OCI-LY1 (cell line): ENCODE measurements around the gene CACNB2.

Experiments used
- H2AFZ ChIP-seq: fragments of 200-600 bp; sonication (generic), shearing (Covaris generic); 2 replicates; pipeline ENCODE4 v1.6.0; 2014; ENCODE audit warnings: antibody characterized with exemption, mild to moderate bottlenecking, low read length
- H3F3A ChIP-seq: fragments of 200-600 bp; sonication (generic), shearing (Covaris generic); 2 replicates; pipeline ENCODE4 v1.6.0; 2014; ENCODE audit warnings: mild to moderate bottlenecking, antibody characterized with exemption, low read length, moderate library complexity; ENCODE audit not compliant: insufficient read depth
- H3K27ac ChIP-seq: fragments of 200-600 bp; sonication (generic); 2 replicates; pipeline ENCODE4 v1.5.1; 2014; ENCODE audit warnings: low read length, mixed run types, mild to moderate bottlenecking, low read depth; ENCODE audit not compliant: poor library complexity, severe bottlenecking
- H3K27me3 ChIP-seq: fragments of 200-600 bp; sonication (generic); 2 replicates; pipeline ENCODE4 v1.6.0; 2014; ENCODE audit warnings: antibody characterized with exemption, mild to moderate bottlenecking, low read length, moderate library complexity; ENCODE audit not compliant: insufficient read depth
- H3K36me3 ChIP-seq: fragments of 200-600 bp; sonication (generic); 2 replicates; pipeline ENCODE4 v1.6.1; 2014; ENCODE audit warnings: mild to moderate bottlenecking, antibody characterized with exemption, low read length, moderate library complexity, mixed read lengths; ENCODE audit not compliant: insufficient read depth
- H3K4me1 ChIP-seq: fragments of 200-600 bp; sonication (generic); 2 replicates; pipeline ENCODE4 v1.5.1; 2014; ENCODE audit warnings: mild to moderate bottlenecking, low read length, moderate library complexity; ENCODE audit not compliant: insufficient read depth, severe bottlenecking
- H3K4me2 ChIP-seq: fragments of 200-600 bp; sonication (generic), shearing (Covaris generic); 2 replicates; pipeline ENCODE4 v1.6.1; 2014; ENCODE audit warnings: low read length
- H3K4me3 ChIP-seq: fragments of 200-600 bp; sonication (generic); 2 replicates; pipeline ENCODE4 v1.5.1; 2014; ENCODE audit warnings: low read length, low read depth, mild to moderate bottlenecking, mixed read lengths; ENCODE audit not compliant: poor library complexity, severe bottlenecking
- H3K79me2 ChIP-seq: fragments of 200-600 bp; shearing (Covaris generic); 2 replicates; pipeline ENCODE4 v1.6.1; 2016; ENCODE audit warnings: mixed run types, low read length, mixed read lengths; ENCODE audit not compliant: insufficient read depth
- H3K9ac ChIP-seq: fragments of 200-600 bp; sonication (generic), shearing (Covaris generic); 2 replicates; pipeline ENCODE4 v1.6.1; 2014; ENCODE audit warnings: mild to moderate bottlenecking, low read length, mixed read lengths
- H3K9me2 ChIP-seq: fragments of 200-600 bp; sonication (generic), shearing (Covaris generic); 2 replicates; pipeline ENCODE4 v1.6.1; 2014; ENCODE audit warnings: low read depth, mild to moderate bottlenecking, low read length, mixed read lengths
- H3K9me3 ChIP-seq: fragments of 200-600 bp; shearing (Covaris generic); 2 replicates; pipeline ENCODE4 v1.6.1; 2014; ENCODE audit warnings: low read length, mixed read lengths
- H4K20me1 ChIP-seq: fragments of 200-600 bp; sonication (generic), shearing (Covaris generic); 2 replicates; pipeline ENCODE4 v1.6.0; 2016; ENCODE audit warnings: mild to moderate bottlenecking, low read length; ENCODE audit not compliant: insufficient read depth
- CTCF ChIP-seq: fragments of 200-600 bp; sonication (generic), shearing (Covaris generic); IDR thresholded peaks from 2 replicates; pipeline ENCODE4 v1.5.1; 2017; ENCODE audit warnings: mild to moderate bottlenecking, antibody characterized with exemption, low read length, moderate library complexity, mixed read lengths
- EZH2 ChIP-seq: fragments of 200-600 bp; sonication (generic), shearing (Covaris generic); IDR thresholded peaks from 2 replicates; pipeline ENCODE4 v1.8.0; 2017; ENCODE audit warnings: borderline replicate concordance, mixed run types, mild to moderate bottlenecking, antibody characterized with exemption, low read length, moderate library complexity, mixed read lengths

CACNB2 gene

GRCh38 chr10:18196806-18197550 lies 56.8 kb downstream of the CACNB2 start:
- Histone ChIP-seq H3K4me1 (no peaks in the 10 kb centered on the region), H3K4me2 (no peak overlapping the region), H3K27ac (no peak overlapping the region), H4K20me1 (no peaks in the 10 kb centered on the region), H3K9me3 (no peaks in the 10 kb centered on the region), H2AFZ (no peak overlapping the region), H3K9me2 (no peaks in the 10 kb centered on the region), H3K79me2 (no peaks in the 10 kb centered on the region), H3K9ac (no peak overlapping the region), H3K4me3 (no peak overlapping the region), H3K36me3 (no peaks in the 10 kb centered on the region), H3F3A (no peaks in the 10 kb centered on the region), H3K27me3 (no peaks in the 10 kb centered on the region)
- TF ChIP-seq EZH2: no peak
- TF ChIP-seq CTCF: no peak

GRCh38 chr10:18197706-18198105 lies 57.5 kb downstream of the CACNB2 start:
- Histone ChIP-seq H3K4me3 (no peak overlapping the region), H4K20me1 (no peaks in the 10 kb centered on the region), H3K4me1 (no peaks in the 10 kb centered on the region), H3K27ac (no peak overlapping the region), H3F3A (no peaks in the 10 kb centered on the region), H3K9me2 (no peaks in the 10 kb centered on the region), H3K36me3 (no peaks in the 10 kb centered on the region), H3K9me3 (no peaks in the 10 kb centered on the region), H3K9ac (no peak overlapping the region), H3K4me2 (no peak overlapping the region), H3K27me3 (no peaks in the 10 kb centered on the region), H3K79me2 (no peaks in the 10 kb centered on the region), H2AFZ (no peak overlapping the region)
- TF ChIP-seq EZH2 (no peak), CTCF (no peak)

GRCh38 chr10:18201877-18202276 lies 61.7 kb downstream of the CACNB2 start:
- Histone ChIP-seq H3K27ac (no peak overlapping the region), H3K9me2 (no peaks in the 10 kb centered on the region), H3K36me3 (no peaks in the 10 kb centered on the region), H3K4me3 (no peak overlapping the region), H2AFZ (no peak overlapping the region), H3K79me2 (no peaks in the 10 kb centered on the region), H3K27me3 (no peaks in the 10 kb centered on the region), H3K4me2 (no peak overlapping the region), H3K9me3 (no peaks in the 10 kb centered on the region), H3K4me1 (no peaks in the 10 kb centered on the region), H3K9ac (no peak overlapping the region), H3F3A (no peaks in the 10 kb centered on the region), H4K20me1 (no peaks in the 10 kb centered on the region)
- no peak for TF ChIP-seq EZH2
- TF ChIP-seq CTCF: no peak
